Activated naive CD4-positive, alpha-beta T cell treated with anti-CD3 and anti-CD28 coated beads, Interleukin-2, amount 50 U/mL, for 72 hours (primary cell): ENCODE measurements around the gene DLG1. TPM values are rescaled to one million over a fixed set of nuclear protein-coding genes. Genes with fewer than 3 reads are reported as not detected.
A peak's percentile ranks its signal among the peaks of the same experiment; 100 is the strongest.

Experiments
- ATAC-seq, 2 donors: fragments of 150-1000 bp; cut with Tn5 transposase; 2 replicates each; pipeline ENCODE4 v1.10.0; 2021; ENCODE audit warnings: mild to moderate bottlenecking in 2 of 2, moderate library complexity in 2 of 2
- DNase-seq, 2 donors: peaks; one replicate each; pipeline ENCODE4 v3.0.0; 2021 to 2022; ENCODE audit warnings: low spot score in 2 of 2
- H3K27ac Mint-ChIP-seq, 2 donors: one replicate each; pipeline ENCODE4 v1.8.0; 2022; ENCODE audit warnings: mild to moderate bottlenecking in 2 of 2, mixed read lengths in 2 of 2
- H3K36me3 Mint-ChIP-seq, 2 donors: one replicate each; pipeline ENCODE4 v1.8.0; 2022; ENCODE audit warnings: mixed read lengths in 2 of 2
- H3K9me3 Mint-ChIP-seq, 2 donors: one replicate each; pipeline ENCODE4 v1.8.0; 2022; ENCODE audit warnings: mixed read lengths in 2 of 2
- total RNA-seq, 2 donors: library from RNA; stranded (reverse); gene quantifications; one replicate each; pipeline ENCODE4 v1.2.3, GENCODE V29; 2022

Gene DLG1
- total RNA-seq, 2 donors from 2014 or later, result 76.3 to 119 TPM

DNA sequence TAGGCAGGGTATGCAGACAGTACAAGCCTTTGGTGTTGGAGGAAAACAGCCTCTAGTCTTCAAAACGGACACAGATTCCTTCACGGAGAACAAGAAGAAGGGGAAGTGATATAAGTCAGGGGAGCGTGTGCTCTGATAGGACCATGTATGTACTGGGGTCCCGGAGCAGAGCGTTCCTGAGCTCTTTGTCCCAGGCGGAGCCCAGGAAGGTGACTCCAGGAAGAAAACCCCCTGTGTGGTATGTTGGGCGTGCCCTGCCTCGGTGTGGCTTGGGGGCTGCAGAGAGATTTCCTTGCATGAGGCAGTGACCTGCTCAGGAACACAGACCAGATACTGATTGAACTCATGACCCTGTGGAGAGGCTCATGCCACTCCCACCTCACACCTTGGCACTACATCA is 290.5 kb downstream of the DLG1 start:
- DNase-seq, result no peak
- ATAC-seq, result no peak
- Mint-ChIP-seq H3K36me3 (peaks cover 0 to 9% of the 10 kb centered on the region in 2 donors), H3K9me3 (no peaks in the 10 kb centered on the region), H3K27ac (no peak overlapping the region)

DNA sequence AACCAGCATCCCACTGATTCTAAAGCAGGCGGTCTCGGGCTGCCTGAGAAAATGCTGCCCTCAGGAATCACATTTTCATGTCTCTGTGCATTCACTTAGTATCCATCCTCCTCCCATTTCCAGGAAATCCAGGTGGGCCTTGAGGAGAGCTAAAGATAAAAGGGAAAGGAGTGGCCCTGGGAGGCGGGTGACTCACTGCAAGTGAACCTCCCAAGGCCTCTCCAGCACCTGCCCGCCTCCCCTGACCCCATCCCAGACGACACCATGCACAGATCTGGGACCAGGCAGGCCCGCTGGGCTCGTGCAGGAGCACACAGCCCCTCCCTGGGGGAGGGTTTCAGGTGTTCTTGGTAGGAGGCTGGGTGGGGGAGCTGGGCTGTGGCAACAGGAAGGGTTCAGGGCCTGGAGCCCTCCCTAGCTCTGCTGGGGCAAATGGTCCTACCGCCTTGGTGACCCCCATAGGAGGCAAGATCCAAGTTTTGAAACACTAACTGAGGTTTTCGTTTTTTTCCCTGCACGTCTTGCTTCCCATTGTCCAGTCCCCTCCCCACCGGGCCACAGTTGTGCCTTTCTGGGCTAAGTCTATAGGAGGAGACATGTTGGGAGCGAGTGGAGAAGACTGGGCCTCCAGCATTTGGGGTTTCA is 291.0 kb downstream of the DLG1 start:
- peaks cover 0 to 9% of the 10 kb centered on the region in 2 donors for H3K36me3 Mint-ChIP-seq
- DNase-seq (no peak), ATAC-seq (no peak)

DNA sequence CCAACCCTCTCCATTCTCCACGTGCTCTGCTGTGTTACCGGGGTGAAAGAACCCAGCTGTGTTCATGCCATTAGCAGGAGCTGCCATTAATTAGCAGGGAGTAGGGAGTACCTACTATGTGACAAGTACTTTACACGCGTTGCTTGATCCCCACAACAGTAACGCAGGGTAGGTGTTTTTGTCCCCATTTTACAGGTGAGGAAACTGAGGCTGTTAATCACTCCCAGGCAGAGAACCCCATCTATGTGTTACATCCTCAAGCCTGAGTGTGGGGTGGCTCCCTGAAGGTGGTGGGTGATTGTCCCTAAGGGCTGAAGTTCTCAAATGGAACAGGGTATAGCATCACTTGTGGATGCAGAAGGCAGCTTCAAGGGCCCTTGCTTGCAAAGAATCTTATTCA is 291.6 kb downstream of the DLG1 start:
- Mint-ChIP-seq H3K9me3 (no peaks in the 10 kb centered on the region), H3K36me3 (peaks cover 0 to 9% of the 10 kb centered on the region in 2 donors), H3K27ac (no peak overlapping the region)
- ATAC-seq, result no peak
- DNase-seq, result no peak

More for the DNA sequence above, 291.0 kb downstream of the DLG1 start:
- Mint-ChIP-seq H3K9me3 (no peaks in the 10 kb centered on the region), H3K27ac (no peak overlapping the region)

DNA sequence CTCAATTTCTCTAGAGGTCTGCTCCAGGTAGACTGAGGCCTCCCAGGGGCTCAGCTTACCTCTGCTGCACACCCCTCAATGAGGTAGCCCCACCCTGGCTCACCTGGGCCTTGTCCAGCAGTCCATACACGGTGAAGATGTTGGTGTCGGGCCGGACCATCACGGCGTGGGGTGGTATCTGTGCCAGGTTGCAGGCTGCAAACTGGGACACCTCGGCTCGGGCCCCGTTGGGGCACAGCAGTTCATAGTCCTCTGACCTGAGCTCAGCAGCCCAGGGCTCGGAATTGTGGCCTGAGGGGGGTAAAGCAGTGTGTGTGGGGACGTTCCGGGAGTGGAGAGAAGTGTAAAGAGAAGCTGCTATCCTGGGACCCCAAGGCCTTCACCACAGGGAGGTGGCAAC is 292.0 kb downstream of the DLG1 start:
- H3K27ac Mint-ChIP-seq, result no peak overlapping the region
- no peaks in the 10 kb centered on the region for H3K9me3 Mint-ChIP-seq
- H3K36me3 Mint-ChIP-seq, result peaks cover 0 to 9% of the 10 kb centered on the region in 2 donors
- DNase-seq (no peak), ATAC-seq (no peak)

DNA sequence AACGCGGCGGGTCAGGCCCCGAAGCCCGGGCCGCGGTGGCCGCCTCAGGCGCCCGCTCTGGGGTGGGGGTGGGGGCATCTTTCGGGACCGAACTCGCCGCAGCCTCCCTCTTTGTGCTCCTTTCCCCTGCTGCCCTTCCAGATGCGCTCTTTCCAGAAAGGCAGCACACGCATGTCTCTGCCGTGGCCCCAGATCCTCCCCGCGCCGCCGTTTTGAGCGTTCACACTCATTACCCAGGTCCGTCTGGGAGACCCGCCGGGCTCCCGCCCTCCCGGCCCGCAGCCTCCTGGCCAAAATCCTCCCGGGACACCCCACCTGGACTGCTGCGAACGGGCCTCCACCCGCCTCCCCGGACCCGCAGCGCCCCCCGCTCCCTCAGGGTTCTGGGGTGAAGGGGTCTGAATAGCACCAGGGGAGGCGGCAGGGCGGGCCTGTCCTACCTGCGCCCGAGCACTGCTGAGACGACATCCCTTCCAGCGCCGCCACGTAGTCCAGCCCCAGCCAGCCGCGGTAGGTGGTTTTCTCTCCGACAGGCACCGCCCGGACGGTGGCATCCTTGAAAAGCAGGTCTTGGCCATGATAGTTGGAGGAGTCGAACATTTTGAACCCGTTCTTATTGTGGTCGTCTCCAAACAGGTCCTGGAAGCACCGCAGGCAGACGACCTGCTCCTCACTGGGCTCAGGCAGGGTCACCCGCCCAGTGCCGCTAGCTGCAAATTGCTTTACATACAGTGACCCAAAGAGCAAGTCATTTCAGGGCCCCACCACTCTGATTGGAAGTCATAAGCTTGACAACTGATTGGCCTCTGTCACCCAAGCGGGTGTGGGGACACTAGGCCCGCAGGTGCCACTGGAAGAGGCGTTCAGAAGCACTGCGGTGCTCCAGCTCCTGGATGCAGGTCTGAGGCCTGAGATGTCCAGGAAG is 294.7 kb downstream of the DLG1 start:
- peak; percentile 30 to 36 for ATAC-seq
- DNase-seq, result peak in 1 of 2 donors; percentile 45

DNA sequence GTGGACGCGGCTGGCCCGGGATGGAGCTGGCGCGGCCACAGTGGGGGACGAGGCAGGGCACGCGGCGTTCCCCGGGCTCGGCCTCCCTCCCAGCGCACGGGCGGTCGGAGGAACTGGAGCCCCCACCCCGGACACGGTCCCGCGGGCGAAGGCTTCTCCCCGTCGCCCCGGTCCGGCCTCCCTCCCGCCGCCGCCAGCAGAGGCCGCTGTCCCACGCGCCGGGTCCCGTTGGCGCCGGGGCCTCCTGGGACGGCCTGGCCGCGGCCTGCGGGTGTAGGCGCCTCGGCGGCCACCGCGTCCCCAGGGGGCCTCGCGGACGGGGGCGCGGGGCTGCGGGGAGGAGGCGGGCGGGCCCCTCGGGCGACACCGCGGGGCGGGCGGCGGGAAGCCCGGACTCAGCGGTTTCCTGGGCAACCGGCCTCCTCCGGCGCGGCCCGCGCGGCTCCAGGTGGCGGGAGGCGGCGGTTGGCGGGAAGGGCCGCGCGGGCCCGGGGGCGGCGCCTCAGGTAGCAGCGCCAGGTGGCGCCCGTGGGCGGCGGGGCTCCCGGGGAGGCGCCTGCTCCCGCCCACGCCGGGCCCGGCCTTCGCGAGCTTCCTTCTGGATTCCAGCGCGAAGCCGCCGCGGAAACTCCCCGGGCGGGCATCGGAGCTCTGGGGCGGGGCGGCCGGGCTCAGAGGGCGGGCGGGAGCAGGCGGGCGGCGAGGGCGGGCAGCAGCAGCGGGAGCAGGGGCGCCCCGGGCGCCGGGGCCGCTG is 295.5 kb downstream of the DLG1 start:
- ATAC-seq (peak; percentile 84), DNase-seq (peak; percentile 88 to 90)
- H3K9me3 Mint-ChIP-seq, result no peaks in the 10 kb centered on the region
- H3K27ac Mint-ChIP-seq, result peak overlapping the region in 1 of 2 donors; percentile 63
- H3K36me3 Mint-ChIP-seq, result peaks cover 0 to 9% of the 10 kb centered on the region in 2 donors

More for the DNA sequence above, 294.7 kb downstream of the DLG1 start:
- Mint-ChIP-seq H3K36me3 (peaks cover 0 to 9% of the 10 kb centered on the region in 2 donors), H3K27ac (peak overlapping the region; percentile 63 to 70), H3K9me3 (no peaks in the 10 kb centered on the region)

DNA sequence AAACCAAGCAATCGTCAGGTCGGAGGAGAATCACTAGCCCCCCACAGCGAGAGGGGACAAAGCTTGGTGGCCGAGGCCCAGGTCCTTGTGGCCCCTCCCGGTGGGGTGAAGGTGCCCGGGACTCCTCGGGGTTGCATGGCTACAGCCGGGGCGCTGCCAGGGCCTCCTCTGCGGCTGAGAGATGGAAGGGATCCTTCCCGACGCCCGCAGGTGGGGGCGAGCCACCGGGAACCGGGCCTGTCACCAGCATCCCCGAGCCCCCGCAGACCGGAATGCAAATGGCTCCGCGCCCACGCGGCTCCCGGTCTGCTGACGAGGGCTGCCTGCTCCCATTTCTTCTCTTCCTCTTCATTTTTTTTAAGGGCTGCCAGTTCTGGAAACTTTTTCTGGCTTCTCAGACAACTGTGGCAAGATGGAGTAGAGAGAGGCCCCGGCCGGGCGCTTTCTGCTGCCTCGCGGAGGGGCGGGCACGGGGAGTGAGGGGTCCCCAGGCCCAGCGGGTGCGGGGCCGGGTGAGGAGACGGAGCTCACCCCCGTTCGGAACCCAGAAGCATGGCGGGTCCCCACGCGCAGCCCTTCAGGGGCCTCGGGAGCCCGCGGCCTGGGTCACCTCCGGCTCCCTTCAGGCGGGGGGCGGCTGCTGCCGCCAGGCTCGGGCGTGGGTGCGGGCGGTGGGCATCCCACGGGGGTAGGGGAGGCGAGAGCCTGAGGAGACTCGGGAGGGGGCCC is 296.3 kb downstream of the DLG1 start:
- DNase-seq, result peak in 1 of 2 donors; percentile 28
- Mint-ChIP-seq H3K9me3 (no peaks in the 10 kb centered on the region), H3K36me3 (peaks cover 0 to 9% of the 10 kb centered on the region in 2 donors), H3K27ac (peak overlapping the region; percentile 31 to 92)
- ATAC-seq, result no peak

DNA sequence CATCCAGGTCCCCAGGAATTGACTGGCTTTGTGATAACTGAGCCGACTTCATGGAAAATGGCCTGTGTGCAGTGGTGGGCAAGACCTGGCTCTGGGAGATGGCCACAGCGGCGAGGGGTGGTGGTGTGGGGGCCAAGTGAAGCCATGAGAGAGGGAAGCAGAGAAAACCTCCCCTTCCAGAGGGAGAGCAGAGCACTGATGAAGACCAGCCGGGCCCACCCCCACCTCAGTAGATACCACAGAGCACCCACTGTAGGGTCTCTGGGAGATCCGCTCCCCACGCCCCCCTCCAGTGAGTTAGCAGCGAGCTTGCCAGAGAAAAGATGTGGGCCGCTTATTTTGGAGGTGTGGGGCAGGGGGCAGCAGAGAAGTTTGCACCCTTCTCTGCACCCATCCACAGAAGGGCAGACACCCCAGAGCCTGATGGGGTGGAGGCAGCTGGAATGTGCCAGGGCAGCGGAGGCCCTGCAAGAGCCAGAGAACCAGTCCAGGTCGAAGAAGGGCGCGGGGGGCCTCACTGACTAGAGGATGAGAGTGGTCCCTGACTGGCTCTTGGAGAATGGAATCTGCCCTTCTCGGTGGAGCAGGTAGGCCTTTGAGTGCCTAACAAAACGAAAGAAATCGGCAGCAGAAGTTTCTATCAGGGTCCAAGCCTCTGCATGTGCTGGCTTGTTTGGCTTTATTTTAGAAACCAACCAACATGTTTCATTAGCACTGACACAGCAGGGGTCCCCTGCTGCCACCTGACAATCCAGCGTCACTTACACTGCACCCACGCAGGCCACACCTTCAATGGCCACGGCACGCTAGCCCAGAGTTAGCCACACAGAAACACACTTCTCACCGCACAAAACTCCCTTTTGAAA is 297.1 kb downstream of the DLG1 start:
- ATAC-seq (no peak), DNase-seq (no peak)
- Mint-ChIP-seq H3K36me3 (peaks cover 0 to 9% of the 10 kb centered on the region in 2 donors), H3K27ac (peak overlapping the region; percentile 31 to 92), H3K9me3 (no peaks in the 10 kb centered on the region)

DNA sequence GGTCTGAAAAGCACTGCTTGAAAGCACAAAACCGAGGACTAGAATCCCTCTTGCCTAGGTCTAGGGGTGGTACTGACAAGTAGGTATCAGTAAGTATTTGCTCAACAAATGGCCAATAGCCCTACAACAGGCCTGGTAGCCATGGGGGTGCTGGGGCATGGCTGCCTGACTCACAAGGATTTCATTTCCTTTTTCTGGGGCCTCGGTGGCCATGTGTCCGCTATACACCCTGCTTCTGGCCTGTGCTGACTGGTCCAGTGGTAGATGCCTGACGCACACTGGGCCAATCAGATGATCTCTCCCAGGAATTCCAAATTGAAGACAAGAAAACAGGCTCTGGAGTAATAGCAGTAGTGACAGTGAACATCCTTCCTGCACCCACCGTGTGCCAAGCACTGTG is 298.2 kb downstream of the DLG1 start:
- Mint-ChIP-seq H3K36me3 (peaks cover 0 to 9% of the 10 kb centered on the region in 2 donors), H3K9me3 (no peaks in the 10 kb centered on the region)
- ATAC-seq, result no peak

DNA sequence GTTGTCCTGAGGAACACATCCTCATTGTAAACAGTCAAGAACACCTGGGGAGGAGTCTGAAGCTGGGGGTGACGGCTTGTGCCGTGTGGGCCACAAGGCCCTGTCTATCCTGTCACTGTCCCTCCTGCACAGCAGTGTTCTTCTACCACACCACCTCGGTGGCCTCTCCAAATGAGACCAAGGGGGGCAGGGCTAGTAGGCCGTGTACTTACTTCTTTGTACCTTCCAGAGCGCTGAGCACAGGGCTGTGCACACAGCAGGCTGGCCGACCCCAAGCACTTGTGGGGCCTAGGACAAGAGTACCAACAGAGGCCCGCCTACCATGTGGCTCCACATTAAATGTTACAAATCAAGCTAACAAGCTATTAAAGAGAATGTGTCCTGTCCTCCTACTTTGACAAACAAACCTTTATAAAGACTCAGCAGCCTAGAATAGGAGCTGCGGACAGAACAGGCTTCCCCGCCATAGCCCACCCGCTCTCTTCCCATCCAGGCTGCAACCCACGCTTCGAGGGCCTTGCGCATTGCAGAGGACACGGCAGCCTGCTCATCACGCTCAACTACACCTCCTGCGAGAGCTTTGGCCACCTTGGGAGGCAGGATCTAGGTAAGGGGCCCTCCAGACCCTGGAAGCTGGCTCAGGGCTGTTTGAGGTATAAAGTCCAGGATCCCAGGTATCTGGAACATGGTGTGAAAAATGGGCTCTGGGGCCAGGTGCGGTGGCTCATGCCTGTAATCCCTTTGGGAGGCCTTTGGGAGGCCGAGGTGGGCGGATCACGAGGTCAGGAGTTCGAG is 299.2 kb downstream of the DLG1 start:
- Mint-ChIP-seq H3K27ac (no peak overlapping the region), H3K9me3 (no peaks in the 10 kb centered on the region), H3K36me3 (peaks cover 0 to 4% of the 10 kb centered on the region in 2 donors)
- ATAC-seq, result no peak
- DNase-seq, result no peak

More for the DNA sequence above, 298.2 kb downstream of the DLG1 start:
- no peak for DNase-seq
- no peak overlapping the region for H3K27ac Mint-ChIP-seq

DNA sequence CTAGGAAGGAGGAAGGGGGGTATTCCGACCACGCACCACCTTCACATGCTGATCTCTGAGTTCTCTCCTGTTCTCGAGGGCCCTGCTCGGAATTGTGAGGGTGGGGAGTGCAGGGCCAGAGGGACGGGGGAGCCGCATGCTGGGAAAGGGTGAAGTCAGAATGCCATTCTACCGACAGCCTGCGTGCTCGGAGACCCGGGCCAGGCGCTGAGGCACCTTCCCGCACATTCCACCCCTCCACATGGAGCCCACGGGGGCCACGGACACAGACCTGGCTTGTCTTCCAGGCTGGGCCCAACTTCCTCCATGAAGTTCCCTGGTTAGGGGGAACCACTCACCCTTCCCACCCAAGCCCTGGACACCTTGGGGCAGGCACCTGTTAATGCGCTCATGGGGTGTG is 301.1 kb downstream of the DLG1 start:
- Mint-ChIP-seq H3K9me3 (no peaks in the 10 kb centered on the region), H3K36me3 (no peaks in the 10 kb centered on the region), H3K27ac (peak overlapping the region in 1 of 2 donors; percentile 74)
- DNase-seq (no peak), ATAC-seq (no peak)

DNA sequence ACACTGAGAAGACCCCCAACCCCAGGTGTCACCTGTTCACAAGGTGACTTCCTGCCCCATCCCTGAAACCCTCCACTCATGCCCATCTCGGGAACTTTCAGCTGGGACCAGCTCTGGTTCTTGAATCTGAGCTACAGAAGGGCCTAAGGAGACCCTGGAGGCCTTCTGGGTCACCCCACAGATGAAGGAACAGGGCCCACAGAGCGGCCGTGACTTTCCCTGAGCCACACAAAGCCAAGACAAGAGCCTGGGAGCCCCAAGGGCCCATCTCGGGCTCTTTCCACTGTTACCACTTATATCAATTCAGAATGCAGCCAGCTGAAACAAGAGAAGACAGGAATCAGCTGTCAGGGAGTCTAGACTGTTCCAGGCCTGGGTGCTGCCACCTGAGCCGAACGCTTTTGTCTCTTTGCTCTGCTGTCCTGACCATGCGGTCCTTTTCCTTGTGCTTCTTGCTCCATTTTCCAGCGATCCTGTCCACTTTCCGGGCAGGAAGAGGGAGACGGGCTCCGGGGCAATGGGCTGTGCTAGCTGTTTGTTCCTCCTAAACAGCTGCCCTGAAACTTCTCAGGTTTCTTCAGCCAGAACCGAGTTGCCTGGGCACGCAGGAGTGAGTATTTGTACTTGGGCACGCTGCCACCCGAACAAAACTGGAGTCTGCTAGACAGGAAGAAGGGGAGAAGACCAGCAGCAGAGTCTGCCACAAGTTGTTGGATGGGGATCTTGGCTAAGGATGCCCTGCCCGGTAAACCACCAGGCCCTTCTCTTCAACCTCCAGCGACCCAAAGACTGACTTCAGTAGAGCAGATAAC is 301.8 kb downstream of the DLG1 start:
- DNase-seq (no peak), ATAC-seq (no peak)
- H3K36me3 Mint-ChIP-seq, result no peaks in the 10 kb centered on the region
- H3K9me3 Mint-ChIP-seq, result no peaks in the 10 kb centered on the region
- peak overlapping the region in 1 of 2 donors; percentile 74 for H3K27ac Mint-ChIP-seq

DNA sequence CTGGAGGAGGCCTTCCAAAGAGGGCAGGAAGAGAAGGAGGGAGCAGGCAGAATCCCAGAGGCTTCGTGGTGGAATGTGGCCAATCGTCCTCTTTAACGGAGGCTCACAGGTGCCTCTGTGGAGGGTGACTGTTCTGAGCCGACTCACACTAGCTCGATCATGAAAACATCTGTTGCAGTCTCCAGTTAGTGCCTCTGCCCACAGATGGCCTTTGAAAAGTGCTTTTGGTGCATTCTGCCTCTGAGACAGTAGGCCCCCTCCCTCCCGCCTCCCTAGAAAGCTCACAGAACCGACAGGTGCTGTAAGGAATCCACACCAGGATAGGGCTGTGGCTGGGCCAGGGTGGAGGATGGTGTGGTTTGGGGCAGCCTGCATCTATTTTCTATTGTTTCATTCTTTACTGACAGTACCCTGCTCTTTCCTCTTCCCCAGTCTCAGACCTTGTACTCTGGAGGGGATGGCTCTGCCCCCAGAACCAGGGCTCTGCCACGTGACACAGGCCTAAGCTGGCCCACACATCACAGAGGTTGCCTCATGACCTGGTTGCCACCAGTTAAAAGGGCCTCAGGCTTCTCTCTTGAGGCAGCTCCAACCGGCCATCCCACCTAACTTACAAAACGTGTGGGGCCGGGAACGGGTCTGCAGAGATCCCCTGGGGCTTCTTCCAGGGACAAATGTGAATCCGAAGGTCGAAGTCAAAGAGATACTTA is 302.6 kb downstream of the DLG1 start:
- Mint-ChIP-seq H3K36me3 (no peaks in the 10 kb centered on the region), H3K9me3 (no peaks in the 10 kb centered on the region), H3K27ac (no peak overlapping the region)
- DNase-seq (no peak), ATAC-seq (no peak)

DNA sequence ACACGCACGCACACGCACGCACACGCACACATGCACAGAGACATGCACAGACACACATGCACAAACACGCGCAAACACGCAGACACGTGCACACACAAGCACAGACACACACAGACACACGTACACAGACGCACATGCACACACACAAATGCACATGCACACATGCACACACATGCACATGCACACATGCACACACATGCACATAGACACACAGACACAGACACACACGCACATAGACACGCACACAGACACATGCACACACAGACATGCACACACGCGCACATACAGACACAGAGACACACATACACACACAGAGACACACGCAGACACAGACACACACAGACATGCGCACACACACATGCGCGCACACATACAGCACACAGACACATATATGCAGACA is 303.4 kb downstream of the DLG1 start:
- Mint-ChIP-seq H3K27ac (no peak overlapping the region), H3K36me3 (no peaks in the 10 kb centered on the region), H3K9me3 (no peaks in the 10 kb centered on the region)
- no peak for ATAC-seq
- no peak for DNase-seq
